ENCODE data around the gene NDUFAF8.

NDUFAF8 gene

GRCh38 chr17:81200695-81201580 is 38.2 kb upstream of the NDUFAF8 start:
- DNase-seq: peak; percentile 13 to 36

- DNase-seq: no peak
Measured at GRCh38 chr17:81202318-81202717, 36.8 kb upstream of the NDUFAF8 start.

- DNase-seq: no peak
Measured at GRCh38 chr17:81203136-81203535, 36.0 kb upstream of the NDUFAF8 start.

- DNase-seq: no peak
Measured at GRCh38 chr17:81204578-81204977, 34.5 kb upstream of the NDUFAF8 start.

GRCh38 chr17:81206166-81206565 is 33.0 kb upstream of the NDUFAF8 start:
- DNase-seq: no peak

GRCh38 chr17:81206657-81207056 is 32.5 kb upstream of the NDUFAF8 start:
- DNase-seq: no peak

GRCh38 chr17:81207610-81208581 is 31.2 kb upstream of the NDUFAF8 start:
- no peak for DNase-seq

- no peak for DNase-seq
Measured at GRCh38 chr17:81208651-81209050, 30.5 kb upstream of the NDUFAF8 start.

GRCh38 chr17:81209141-81209540 is 30.0 kb upstream of the NDUFAF8 start:
- no peak for DNase-seq

- no peak for DNase-seq
Measured at GRCh38 chr17:81210466-81210865, 28.7 kb upstream of the NDUFAF8 start.

GRCh38 chr17:81210868-81211267 is 28.2 kb upstream of the NDUFAF8 start:
- DNase-seq: no peak

- no peak for DNase-seq
Measured at GRCh38 chr17:81212365-81212764, 26.8 kb upstream of the NDUFAF8 start.

- DNase-seq: no peak
Measured at GRCh38 chr17:81213978-81214377, 25.1 kb upstream of the NDUFAF8 start.

- no peak for DNase-seq
Measured at GRCh38 chr17:81217491-81217890, 21.6 kb upstream of the NDUFAF8 start.

- no peak for DNase-seq
Measured at GRCh38 chr17:81218459-81218858, 20.7 kb upstream of the NDUFAF8 start.

- DNase-seq: no peak
Measured at GRCh38 chr17:81218991-81219390, 20.1 kb upstream of the NDUFAF8 start.

GRCh38 chr17:81219476-81220180 is 19.5 kb upstream of the NDUFAF8 start:
- no peak for DNase-seq

GRCh38 chr17:81221371-81221841 is 17.7 kb upstream of the NDUFAF8 start:
- no peak for DNase-seq

- no peak for DNase-seq
Measured at GRCh38 chr17:81221842-81222619, 17.1 kb upstream of the NDUFAF8 start.

- DNase-seq: no peak
Measured at GRCh38 chr17:81222620-81222905, 16.6 kb upstream of the NDUFAF8 start.

- DNase-seq: peak; percentile 100
Measured at GRCh38 chr17:81222906-81223761, 16.0 kb upstream of the NDUFAF8 start, which contains the start of gene CEP131. CEP131 (minus strand) TSS chr17:81222965; CDS start chr17:81220056, 2,909 bp downstream.

Measured in stimulated activated CD4-positive, alpha-beta T cell treated with anti-CD3 and anti-CD28 coated beads, Interleukin-2, amount 100 ng/mL, for 24 hours (primary cell).